CD4-positive, alpha-beta T cell (primary cell): Measurements from ENCODE around the gene SETBP1. TPM values are rescaled to one million over a fixed set of nuclear protein-coding genes. Genes with fewer than 3 reads are reported as not detected.

Experiments used
- ATAC-seq: fragments of 200-7000 bp; cut with Tn5 transposase; one replicate; pipeline ENCODE4 v1.10.0; 2022; ENCODE audit warnings: mild to moderate bottlenecking; ENCODE audit not compliant: poor library complexity
- CTCF ChIA-PET: fragments of 350-600 bp; sonication (Branson Sonifier 250); formaldehyde crosslinking; loops from one replicate; lab custom pipeline; 2021; ENCODE audit warnings: antibody characterized with exemption, inconsistent platforms; lab: Charles Lee
- POLR2A ChIA-PET: fragments of 350-600 bp; sonication (Branson Sonifier 250); formaldehyde crosslinking; loops from one replicate; lab custom pipeline; 2021; ENCODE audit warnings: antibody characterized with exemption, inconsistent platforms; lab: Charles Lee
- DNase-seq, 14 experiments: peaks; one replicate each; pipeline ENCODE4 v3.0.0-alpha.2; 2013 to 2020; ENCODE audit warnings: mixed read lengths in 2 of 14
- H3K27ac ChIP-seq, 2 donors: one replicate each; pipeline versions ENCODE4 v1.5.1 to v1.7.0; 2013; ENCODE audit warnings: low read length in 2 of 2, low read depth in 1 of 2, mild to moderate bottlenecking in 1 of 2
- H3K27me3 ChIP-seq, 2 experiments: 1 replicate in 1 of 2; 2 replicates in 1 of 2; pipeline versions ENCODE4 v1.6.1 to v1.7.0; 2013; ENCODE audit warnings: low read length in 2 of 2, control low read depth in 1 of 2, mild to moderate bottlenecking in 1 of 2, moderate library complexity in 1 of 2; ENCODE audit not compliant: insufficient read depth in 2 of 2, control insufficient read depth in 1 of 2
- H3K36me3 ChIP-seq: one replicate; pipeline ENCODE4 v1.6.1; 2013; ENCODE audit warnings: low read length, control low read depth; ENCODE audit not compliant: insufficient read depth
- H3K4me1 ChIP-seq: one replicate; pipeline ENCODE4 v1.6.1; 2013; ENCODE audit warnings: low read length, control low read depth; ENCODE audit not compliant: insufficient read depth
- H3K4me3 ChIP-seq: one replicate; pipeline ENCODE4 v1.5.1; 2013; ENCODE audit warnings: mild to moderate bottlenecking, low read length, moderate library complexity
- H3K9me3 ChIP-seq, 2 experiments: 1 replicate in 1 of 2; 2 replicates in 1 of 2; pipeline versions ENCODE4 v1.6.1 to v1.7.0; 2013; ENCODE audit warnings: low read length in 2 of 2, mild to moderate bottlenecking in 2 of 2, control low read depth in 1 of 2, moderate library complexity in 1 of 2; ENCODE audit not compliant: control insufficient read depth in 1 of 2, insufficient read depth in 1 of 2
- H3K27ac Mint-ChIP-seq: one replicate; pipeline ENCODE4 v1.8.0; 2020; ENCODE audit warnings: mixed read lengths
- H3K27me3 Mint-ChIP-seq: one replicate; pipeline ENCODE4 v1.8.0; 2021; ENCODE audit warnings: mixed read lengths
- H3K36me3 Mint-ChIP-seq: one replicate; pipeline ENCODE4 v1.8.0; 2021; ENCODE audit warnings: low read depth, mixed read lengths
- H3K4me1 Mint-ChIP-seq: one replicate; pipeline ENCODE4 v1.8.0; 2021; ENCODE audit warnings: low read depth, mixed read lengths
- H3K4me3 Mint-ChIP-seq: one replicate; pipeline ENCODE4 v1.8.0; 2020; ENCODE audit warnings: mild to moderate bottlenecking, mixed read lengths
- H3K9me3 Mint-ChIP-seq: one replicate; pipeline ENCODE4 v1.8.0; 2020; ENCODE audit warnings: mixed read lengths
- intact Hi-C, 2 experiments: fragments of 100-400 bp; cut with DNase I in 1 of 2; cut with micrococcal nuclease in 1 of 2; formaldehyde crosslinking; loops; one replicate each; pipeline versions ENCODE4 v1.15.1 to v1.9.0; 2023 to 2025; cut with DNase I, micrococcal nuclease
- total RNA-seq, 174 experiments: library from RNA in 2 of 174; stranded (reverse) in 2 of 174; gene quantifications; one replicate each; pipeline ENCODE4 v1.2.3 and lab custom pipeline; 2021 to 2026
- TF ChIP-seq, protein P1 (sequence below): fragments of 200-600 bp; IDR thresholded peaks from one replicate; pipeline ENCODE4 v1.8.0; 2022; ENCODE audit warnings: antibody characterized with exemption, mild to moderate bottlenecking

Gene SETBP1
- total RNA-seq, 2 experiments from 2014 or later = 0.25 to 0.41 TPM

DNA sequence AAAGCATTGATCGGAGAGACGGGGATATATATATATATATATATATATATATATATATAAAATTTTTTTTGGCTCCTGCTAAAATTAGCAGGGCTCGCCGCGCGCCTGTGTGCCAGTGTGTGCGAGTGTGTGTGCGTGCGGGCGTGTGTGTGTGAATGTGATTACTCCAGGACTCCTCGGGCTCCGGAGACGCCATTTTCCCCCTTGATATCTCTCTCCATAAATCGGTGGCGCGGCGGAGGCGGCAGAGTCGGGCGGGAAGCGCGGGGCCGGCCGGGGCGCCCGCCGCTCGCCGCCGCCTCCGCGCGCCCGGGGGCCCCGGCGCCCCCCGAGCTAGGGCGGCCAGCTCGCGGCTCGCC lies 795 bp upstream of the SETBP1 start:
- H3K36me3 Mint-ChIP-seq = no peaks in the 10 kb centered on the region
- H3K27me3 Mint-ChIP-seq = peaks cover 33% of the 10 kb centered on the region
- ChIA-PET CTCF (no interaction called here), POLR2A (no interaction called here)
- H3K4me3 ChIP-seq = peak overlapping the region; percentile 57
- peak overlapping the region; percentile 80 for H3K4me3 Mint-ChIP-seq
- no peaks in the 10 kb centered on the region for H3K9me3 Mint-ChIP-seq
- H3K9me3 ChIP-seq = no peaks in the 10 kb centered on the region
- H3K4me1 Mint-ChIP-seq = no peaks in the 10 kb centered on the region
- no peaks in the 10 kb centered on the region for H3K36me3 ChIP-seq
- ATAC-seq (no peak), DNase-seq (peak in 5 of 14 experiments; percentile 1 to 51 (median 30))
- peaks cover 12% of the 10 kb centered on the region for H3K4me1 ChIP-seq
- H3K27ac ChIP-seq = no peak overlapping the region
- peaks cover 17 to 32% of the 10 kb centered on the region in 2 experiments for H3K27me3 ChIP-seq
- TF ChIP-seq, protein P1, sequence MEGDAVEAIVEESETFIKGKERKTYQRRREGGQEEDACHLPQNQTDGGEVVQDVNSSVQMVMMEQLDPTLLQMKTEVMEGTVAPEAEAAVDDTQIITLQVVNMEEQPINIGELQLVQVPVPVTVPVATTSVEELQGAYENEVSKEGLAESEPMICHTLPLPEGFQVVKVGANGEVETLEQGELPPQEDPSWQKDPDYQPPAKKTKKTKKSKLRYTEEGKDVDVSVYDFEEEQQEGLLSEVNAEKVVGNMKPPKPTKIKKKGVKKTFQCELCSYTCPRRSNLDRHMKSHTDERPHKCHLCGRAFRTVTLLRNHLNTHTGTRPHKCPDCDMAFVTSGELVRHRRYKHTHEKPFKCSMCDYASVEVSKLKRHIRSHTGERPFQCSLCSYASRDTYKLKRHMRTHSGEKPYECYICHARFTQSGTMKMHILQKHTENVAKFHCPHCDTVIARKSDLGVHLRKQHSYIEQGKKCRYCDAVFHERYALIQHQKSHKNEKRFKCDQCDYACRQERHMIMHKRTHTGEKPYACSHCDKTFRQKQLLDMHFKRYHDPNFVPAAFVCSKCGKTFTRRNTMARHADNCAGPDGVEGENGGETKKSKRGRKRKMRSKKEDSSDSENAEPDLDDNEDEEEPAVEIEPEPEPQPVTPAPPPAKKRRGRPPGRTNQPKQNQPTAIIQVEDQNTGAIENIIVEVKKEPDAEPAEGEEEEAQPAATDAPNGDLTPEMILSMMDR = no peak
- H3K27ac Mint-ChIP-seq = no peak overlapping the region
- intact Hi-C loops = loop anchor here in 1 of 2 experiments (5.0 kb wide), 1 partner anchor 532 kb away; no protein-coding TSS in a partner anchor

DNA sequence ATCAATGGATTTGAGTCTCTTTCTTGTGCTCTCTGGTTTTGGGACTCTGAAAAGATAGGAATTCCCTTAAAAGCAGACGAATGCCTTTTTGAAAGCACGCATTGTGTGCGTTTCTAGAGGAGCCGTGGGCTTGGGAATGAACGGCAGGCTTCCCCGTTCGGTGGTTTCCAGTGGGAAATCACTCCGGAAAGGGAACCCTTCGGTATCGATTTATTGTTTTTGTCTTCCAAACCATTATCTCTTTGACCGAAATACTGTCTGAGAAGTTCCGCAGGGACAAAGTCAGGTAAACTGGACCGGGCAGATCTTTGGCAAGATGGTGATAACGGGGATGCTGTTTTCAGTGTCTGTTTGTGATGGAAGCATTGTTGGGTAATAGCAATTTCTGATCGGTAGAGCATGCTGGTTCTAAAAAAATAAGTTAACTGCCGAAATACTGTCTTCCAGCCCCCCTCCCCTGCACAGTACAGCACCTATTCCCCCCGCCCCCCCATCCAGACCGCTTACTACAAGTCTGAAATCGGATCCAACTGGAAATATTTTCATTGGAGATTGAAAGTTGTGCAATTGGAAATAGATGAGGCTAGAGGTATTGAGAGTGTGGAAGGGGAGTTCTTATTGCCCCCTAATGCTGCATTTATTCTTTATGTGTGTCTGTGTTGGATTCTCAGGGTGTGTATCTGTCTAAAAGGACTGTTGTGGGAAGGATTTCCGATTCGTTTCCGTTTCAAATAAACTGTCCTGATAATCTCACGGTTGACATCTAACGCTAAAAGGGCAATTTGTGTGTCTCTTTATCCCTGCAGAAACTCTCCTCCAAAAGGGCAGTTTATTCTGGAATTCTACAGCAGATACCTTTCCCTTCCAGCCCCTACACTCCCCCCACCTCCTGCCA lies 635 bp downstream of the SETBP1 start:
- no peak overlapping the region for H3K27ac ChIP-seq
- intact Hi-C loops = no loop called here
- H3K27ac Mint-ChIP-seq = no peak overlapping the region

DNA sequence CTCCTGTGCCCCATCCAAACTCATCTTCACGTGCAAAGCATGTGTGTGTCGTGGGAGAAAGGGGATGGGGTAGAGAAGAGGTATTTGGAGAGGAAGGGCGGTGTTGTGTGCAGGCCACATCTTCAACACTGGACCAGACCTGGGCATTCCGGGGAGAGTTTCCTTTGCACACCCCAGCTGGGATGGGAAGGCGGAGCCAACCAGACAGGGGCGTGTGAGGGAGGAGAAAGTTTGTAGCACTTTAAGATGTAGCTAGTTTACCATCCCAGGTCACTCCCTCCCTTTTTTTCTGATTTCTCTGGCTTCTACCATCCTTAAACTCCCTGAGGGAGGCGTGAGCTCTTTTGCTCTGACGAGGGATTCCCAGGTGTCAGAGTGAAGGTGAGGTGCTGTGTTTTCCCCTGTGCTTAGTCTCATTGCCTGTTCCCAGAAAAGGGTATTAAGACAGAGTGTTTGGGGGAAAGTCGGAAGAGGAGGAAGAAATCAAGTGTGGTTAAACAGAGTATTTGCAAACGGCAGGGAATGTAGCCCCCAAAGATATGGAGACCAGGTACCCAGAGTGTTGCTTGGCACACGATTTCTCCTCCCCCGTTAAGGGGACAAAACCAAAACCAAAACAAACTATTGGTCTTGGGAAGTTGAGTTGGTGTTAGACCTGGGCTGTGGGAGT lies 1.6 kb downstream of the SETBP1 start:
- TF ChIP-seq, protein P1 = no peak
- ATAC-seq (no peak), DNase-seq (no peak)
- Mint-ChIP-seq H3K4me1 (no peaks in the 10 kb centered on the region), H3K4me3 (no peak overlapping the region), H3K9me3 (no peaks in the 10 kb centered on the region), H3K27ac (no peak overlapping the region), H3K36me3 (no peaks in the 10 kb centered on the region), H3K27me3 (peaks cover 25% of the 10 kb centered on the region)
- Histone ChIP-seq H3K4me1 (peaks cover 12% of the 10 kb centered on the region), H3K36me3 (no peaks in the 10 kb centered on the region), H3K27ac (no peak overlapping the region), H3K4me3 (no peak overlapping the region), H3K27me3 (peaks cover 17 to 24% of the 10 kb centered on the region in 2 experiments), H3K9me3 (no peaks in the 10 kb centered on the region)
- ChIA-PET POLR2A (no interaction called here), CTCF (no interaction called here)
- intact Hi-C loops = no loop called here

More for the DNA sequence above, 635 bp downstream of the SETBP1 start:
- TF ChIP-seq, protein P1 = no peak
- POLR2A ChIA-PET = no interaction called here
- no peaks in the 10 kb centered on the region for H3K36me3 ChIP-seq
- no peak for ATAC-seq
- H3K4me1 ChIP-seq = peaks cover 12% of the 10 kb centered on the region
- no peaks in the 10 kb centered on the region for H3K9me3 Mint-ChIP-seq
- peaks cover 17 to 30% of the 10 kb centered on the region in 2 experiments for H3K27me3 ChIP-seq
- peaks cover 30% of the 10 kb centered on the region for H3K27me3 Mint-ChIP-seq
- CTCF ChIA-PET = no interaction called here
- H3K4me1 Mint-ChIP-seq = no peaks in the 10 kb centered on the region
- DNase-seq = no peak
- peak overlapping the region; percentile 88 for H3K4me3 Mint-ChIP-seq
- H3K4me3 ChIP-seq = peak overlapping the region; percentile 24
- H3K9me3 ChIP-seq = no peaks in the 10 kb centered on the region
- no peaks in the 10 kb centered on the region for H3K36me3 Mint-ChIP-seq
